ENCODE results near the gene HSD17B8.

Gene HSD17B8

DNA sequence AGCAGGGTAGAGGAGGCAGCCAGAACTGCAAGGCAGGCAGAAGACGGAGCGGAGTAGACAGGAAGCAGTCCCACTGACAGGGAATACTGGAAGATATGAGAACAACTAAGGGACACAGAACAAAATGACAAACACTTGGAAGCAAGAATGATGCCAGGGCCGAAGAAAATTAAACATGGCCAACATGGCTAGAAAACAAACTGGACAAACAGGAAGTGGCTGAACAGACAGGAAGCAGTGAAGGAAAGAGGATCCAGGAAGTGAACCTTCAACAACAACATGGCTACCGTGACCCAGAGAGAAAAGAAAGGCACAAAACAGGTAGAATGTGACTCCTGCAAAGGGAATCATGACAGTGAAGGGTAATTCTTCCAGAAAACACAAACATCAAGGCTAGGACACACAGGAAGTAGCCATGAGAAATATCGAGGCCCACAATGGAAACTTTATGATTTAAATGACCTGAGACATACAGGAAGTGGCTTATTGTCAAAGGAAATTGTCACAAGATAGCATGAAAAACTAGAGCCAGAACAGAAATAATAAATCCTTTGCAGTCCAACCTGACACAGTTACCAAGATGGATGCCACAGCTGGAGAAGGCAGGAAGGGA, 21.3 kb upstream of the HSD17B8 start:
- DNase-seq (ENCODE audit: low read depth, low spot score), result no peak

DNA sequence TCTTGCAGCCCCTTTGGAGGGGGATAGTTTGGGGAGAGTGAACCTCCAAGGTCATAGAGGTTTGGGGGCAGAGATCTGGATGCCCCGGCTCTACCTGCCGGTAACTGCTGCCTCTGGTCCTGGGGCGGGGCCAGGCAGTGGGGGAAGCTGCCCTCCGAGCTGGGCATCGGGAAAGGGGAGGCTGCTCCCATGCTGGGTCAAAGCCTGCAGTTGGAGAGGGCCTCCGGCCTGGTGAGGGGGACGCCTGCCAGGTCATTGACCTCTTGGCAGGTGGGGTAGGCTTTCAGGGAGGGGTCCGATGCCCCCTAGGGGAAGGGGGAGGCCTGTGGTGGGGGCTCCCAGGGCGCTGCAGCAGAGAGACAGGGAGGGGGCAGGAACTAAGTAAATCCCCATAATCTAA, 19.3 kb upstream of the HSD17B8 start:
- H3K27me3 ChIP-seq (ENCODE audit: control insufficient read depth, insufficient read depth, low read length), result no peaks in the 10 kb centered on the region
- no peaks in the 10 kb centered on the region for H3K36me3 ChIP-seq (ENCODE audit: control insufficient read depth, insufficient read depth, low read length)
- no peak for DNase-seq (ENCODE audit: low read depth, low spot score)
- H3K4me1 ChIP-seq (ENCODE audit: control insufficient read depth, insufficient read depth, low read length), result 0 out of 2 replicates have a peak, but pooled peaks cover 2% of the 10 kb centered on the region
- H3K27ac ChIP-seq (ENCODE audit: low read length), result no peak overlapping the region
- H3K4me3 ChIP-seq (ENCODE audit: low read length), result no peak overlapping the region
- no peaks in the 10 kb centered on the region for H3K9me3 ChIP-seq (ENCODE audit: control insufficient read depth, insufficient read depth, low read length)
- WGBS (ENCODE audit: insufficient coverage, insufficient read length), result no CpG with 5 or more reads among the region's 9 CpGs

More for the DNA sequence above, 21.3 kb upstream of the HSD17B8 start:
- Histone ChIP-seq H3K9me3 (ENCODE audit: control insufficient read depth, insufficient read depth, low read length) (no peaks in the 10 kb centered on the region), H3K27me3 (ENCODE audit: control insufficient read depth, insufficient read depth, low read length) (no peaks in the 10 kb centered on the region), H3K36me3 (ENCODE audit: control insufficient read depth, insufficient read depth, low read length) (no peaks in the 10 kb centered on the region), H3K4me1 (ENCODE audit: control insufficient read depth, insufficient read depth, low read length) (0 out of 2 replicates have a peak, but pooled peaks cover 2% of the 10 kb centered on the region), H3K27ac (ENCODE audit: low read length) (no peak overlapping the region), H3K4me3 (ENCODE audit: low read length) (no peak overlapping the region)
- no CpG with 5 or more reads among the region's 5 CpGs for WGBS (ENCODE audit: insufficient coverage, insufficient read length)

DNA sequence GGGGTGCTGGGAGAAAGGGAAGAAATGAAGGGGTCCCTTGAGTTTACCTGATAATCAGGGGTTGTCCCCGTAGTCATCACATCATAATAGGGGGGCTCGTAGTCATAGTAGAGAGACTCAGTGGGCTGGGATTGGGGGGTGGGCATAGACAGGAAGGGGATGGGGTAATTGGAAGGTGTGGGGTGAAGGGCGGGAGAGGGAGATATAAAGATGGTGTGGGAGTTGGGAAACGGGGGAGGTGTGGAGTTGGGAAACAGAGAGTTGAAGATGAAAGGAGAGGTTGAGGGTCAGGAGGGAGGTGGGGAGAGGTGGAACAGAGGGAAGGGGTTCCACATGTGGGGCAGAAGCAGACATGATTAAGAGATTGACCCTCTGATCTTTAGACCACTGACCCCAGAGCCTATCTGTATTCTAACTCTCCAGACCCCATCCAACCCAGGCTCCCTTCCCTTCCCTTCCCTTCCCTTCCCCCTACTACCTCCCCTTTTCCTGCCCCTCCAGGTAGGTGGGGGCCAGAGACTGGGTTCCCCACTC, 18.7 kb upstream of the HSD17B8 start:
- no peak for DNase-seq (ENCODE audit: low read depth, low spot score)
- Histone ChIP-seq H3K9me3 (ENCODE audit: control insufficient read depth, insufficient read depth, low read length) (no peaks in the 10 kb centered on the region), H3K27me3 (ENCODE audit: control insufficient read depth, insufficient read depth, low read length) (no peaks in the 10 kb centered on the region), H3K4me3 (ENCODE audit: low read length) (no peak overlapping the region), H3K4me1 (ENCODE audit: control insufficient read depth, insufficient read depth, low read length) (0 out of 2 replicates have a peak, but pooled peaks cover 2% of the 10 kb centered on the region), H3K36me3 (ENCODE audit: control insufficient read depth, insufficient read depth, low read length) (no peaks in the 10 kb centered on the region), H3K27ac (ENCODE audit: low read length) (no peak overlapping the region)
- WGBS (ENCODE audit: insufficient coverage, insufficient read length), result 100% methylated on average over 2 of the region's 4 CpGs

DNA sequence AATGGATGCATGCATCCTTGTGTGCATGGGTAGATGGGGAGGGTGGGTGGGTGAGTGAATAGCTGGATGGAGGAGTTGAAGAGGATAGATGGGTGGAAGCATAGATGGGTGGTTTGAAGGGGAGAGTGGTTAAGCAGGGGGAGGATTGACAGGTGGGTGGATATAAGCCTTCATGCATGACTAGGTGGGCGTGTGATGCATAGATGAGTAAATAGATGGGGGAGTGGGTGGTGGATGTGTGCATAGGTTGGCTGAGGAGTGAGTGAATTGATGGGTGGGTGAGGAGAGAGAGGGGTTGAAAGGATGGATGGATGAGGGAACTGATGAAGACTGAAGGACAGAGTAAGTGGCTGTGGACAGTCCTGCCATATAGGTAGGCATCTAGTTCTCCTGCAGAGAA, 16.6 kb upstream of the HSD17B8 start:
- Histone ChIP-seq H3K27me3 (ENCODE audit: control insufficient read depth, insufficient read depth, low read length) (peaks cover 2% of the 10 kb centered on the region; the same call in 1 of the 2 replicates), H3K9me3 (ENCODE audit: control insufficient read depth, insufficient read depth, low read length) (no peaks in the 10 kb centered on the region), H3K36me3 (ENCODE audit: control insufficient read depth, insufficient read depth, low read length) (no peaks in the 10 kb centered on the region), H3K4me1 (ENCODE audit: control insufficient read depth, insufficient read depth, low read length) (peaks cover 9% of the 10 kb centered on the region), H3K27ac (ENCODE audit: low read length) (no peak overlapping the region), H3K4me3 (ENCODE audit: low read length) (no peak overlapping the region)
- no peak for DNase-seq (ENCODE audit: low read depth, low spot score)
- WGBS (ENCODE audit: insufficient coverage, insufficient read length), result no CpG with 5 or more reads among the region's 1 CpG

DNA sequence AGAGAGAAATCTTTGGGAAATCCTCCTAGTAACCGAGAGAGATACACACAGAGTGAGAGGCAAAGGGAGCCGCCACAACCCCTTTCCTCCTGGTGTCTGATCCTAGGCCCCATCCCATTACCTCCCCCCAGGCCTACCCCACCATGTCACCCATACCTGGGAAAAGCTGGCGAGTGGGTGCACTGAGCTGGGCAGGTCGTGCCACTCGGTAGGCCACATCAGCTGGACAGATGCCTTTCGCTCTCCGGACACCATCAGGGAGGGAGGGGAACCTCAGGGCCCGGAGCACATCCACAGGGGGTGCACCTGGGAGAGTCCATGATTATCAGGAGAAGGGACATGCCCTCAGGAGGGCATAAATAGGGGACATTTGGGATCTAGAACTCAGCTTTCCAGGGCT, 15.3 kb upstream of the HSD17B8 start:
- no peak for DNase-seq (ENCODE audit: low read depth, low spot score)
- H3K27me3 ChIP-seq (ENCODE audit: control insufficient read depth, insufficient read depth, low read length), result peaks cover 2% of the 10 kb centered on the region; the same call in 1 of the 2 replicates

DNA sequence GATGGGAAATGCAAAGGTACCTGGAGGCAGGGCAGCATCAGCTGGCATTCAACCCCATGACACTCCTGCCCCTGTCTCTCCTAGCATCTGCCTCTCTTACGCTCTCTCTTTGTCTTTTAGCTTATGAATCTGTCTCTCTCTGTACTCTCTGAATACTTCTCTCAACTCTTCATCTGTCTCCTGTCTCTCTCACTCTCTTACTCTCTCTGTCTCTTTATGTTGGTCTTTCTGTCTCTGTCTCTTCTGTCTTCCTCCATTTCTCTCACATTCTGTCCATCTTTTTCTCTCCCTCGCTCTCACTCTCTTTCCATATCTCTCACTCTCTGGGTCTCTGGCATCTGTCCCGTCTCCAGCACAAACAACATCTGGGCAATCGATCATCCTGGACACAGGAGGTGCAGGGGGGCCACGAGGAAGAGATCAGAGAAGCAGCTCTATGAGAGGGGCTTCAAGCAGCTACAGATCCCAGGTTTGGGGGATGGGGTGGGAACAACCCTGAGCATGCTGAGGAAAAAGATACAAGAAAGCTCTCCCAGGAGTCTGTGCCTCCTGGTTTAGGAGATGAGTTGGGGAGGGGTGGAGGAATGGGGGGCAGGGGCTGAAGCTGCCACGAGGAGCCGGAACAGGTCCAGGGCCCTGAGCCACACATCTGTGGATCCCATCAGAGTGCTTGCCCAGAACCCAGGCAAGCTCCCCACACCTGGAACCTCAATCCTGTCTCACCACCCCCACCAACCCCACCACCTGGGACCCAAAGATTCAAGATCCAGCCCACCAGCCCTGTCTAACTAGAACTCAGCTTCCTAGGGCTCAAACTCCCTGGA, 14.6 kb upstream of the HSD17B8 start:
- WGBS (ENCODE audit: insufficient coverage, insufficient read length), result 100% methylated on average over 1 of the region's 7 CpGs

More for the DNA sequence above, 15.3 kb upstream of the HSD17B8 start:
- Histone ChIP-seq H3K4me3 (ENCODE audit: low read length) (no peak overlapping the region), H3K36me3 (ENCODE audit: control insufficient read depth, insufficient read depth, low read length) (no peaks in the 10 kb centered on the region), H3K27ac (ENCODE audit: low read length) (no peak overlapping the region), H3K9me3 (ENCODE audit: control insufficient read depth, insufficient read depth, low read length) (no peaks in the 10 kb centered on the region), H3K4me1 (ENCODE audit: control insufficient read depth, insufficient read depth, low read length) (peaks cover 9% of the 10 kb centered on the region)
- no CpG with 5 or more reads among the region's 8 CpGs for WGBS (ENCODE audit: insufficient coverage, insufficient read length)

DNA sequence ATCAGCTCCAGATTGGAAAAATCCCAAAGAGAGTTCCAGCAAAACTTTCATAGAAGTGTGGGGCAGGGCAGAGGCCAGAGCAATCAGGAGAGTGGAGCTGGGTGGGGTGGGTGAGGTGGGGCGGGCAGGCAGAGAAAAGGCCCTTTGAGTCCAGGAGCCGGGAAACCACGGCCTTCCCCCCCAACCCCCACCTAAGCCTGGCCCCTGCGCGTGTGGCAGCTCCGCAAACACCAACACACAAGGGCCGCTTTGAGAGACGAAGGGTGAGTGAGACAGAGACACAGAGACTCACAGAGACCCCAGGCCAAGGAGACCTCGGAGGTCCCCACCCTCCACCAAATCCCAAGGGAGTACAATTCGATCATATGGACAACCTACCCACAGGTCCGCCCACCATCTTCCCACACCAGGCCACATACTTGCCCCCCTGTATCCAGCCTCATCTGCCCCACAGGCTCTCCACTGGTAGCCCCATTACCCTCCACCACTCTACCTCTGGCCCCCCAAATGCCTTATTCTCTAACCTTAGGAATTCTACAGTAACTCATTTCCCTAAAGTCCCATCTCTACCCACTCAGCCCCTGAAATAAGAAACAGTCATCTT, 13.8 kb upstream of the HSD17B8 start:
- no CpG with 5 or more reads among the region's 11 CpGs for WGBS (ENCODE audit: insufficient coverage, insufficient read length)
- Histone ChIP-seq H3K36me3 (ENCODE audit: control insufficient read depth, insufficient read depth, low read length) (0 out of 2 replicates have a peak, but pooled peaks cover 2% of the 10 kb centered on the region), H3K27me3 (ENCODE audit: control insufficient read depth, insufficient read depth, low read length) (peaks cover 2% of the 10 kb centered on the region; the same call in 1 of the 2 replicates), H3K4me3 (ENCODE audit: low read length) (no peak overlapping the region), H3K27ac (ENCODE audit: low read length) (no peak overlapping the region), H3K9me3 (ENCODE audit: control insufficient read depth, insufficient read depth, low read length) (no peaks in the 10 kb centered on the region), H3K4me1 (ENCODE audit: control insufficient read depth, insufficient read depth, low read length) (peaks cover 8% of the 10 kb centered on the region)
- no peak for DNase-seq (ENCODE audit: low read depth, low spot score)

More for the DNA sequence above, 14.6 kb upstream of the HSD17B8 start:
- Histone ChIP-seq H3K27me3 (ENCODE audit: control insufficient read depth, insufficient read depth, low read length) (peaks cover 2% of the 10 kb centered on the region; the same call in 1 of the 2 replicates), H3K4me1 (ENCODE audit: control insufficient read depth, insufficient read depth, low read length) (peaks cover 9% of the 10 kb centered on the region), H3K9me3 (ENCODE audit: control insufficient read depth, insufficient read depth, low read length) (no peaks in the 10 kb centered on the region), H3K27ac (ENCODE audit: low read length) (no peak overlapping the region), H3K36me3 (ENCODE audit: control insufficient read depth, insufficient read depth, low read length) (no peaks in the 10 kb centered on the region), H3K4me3 (ENCODE audit: low read length) (no peak overlapping the region)
- no peak for DNase-seq (ENCODE audit: low read depth, low spot score)

DNA sequence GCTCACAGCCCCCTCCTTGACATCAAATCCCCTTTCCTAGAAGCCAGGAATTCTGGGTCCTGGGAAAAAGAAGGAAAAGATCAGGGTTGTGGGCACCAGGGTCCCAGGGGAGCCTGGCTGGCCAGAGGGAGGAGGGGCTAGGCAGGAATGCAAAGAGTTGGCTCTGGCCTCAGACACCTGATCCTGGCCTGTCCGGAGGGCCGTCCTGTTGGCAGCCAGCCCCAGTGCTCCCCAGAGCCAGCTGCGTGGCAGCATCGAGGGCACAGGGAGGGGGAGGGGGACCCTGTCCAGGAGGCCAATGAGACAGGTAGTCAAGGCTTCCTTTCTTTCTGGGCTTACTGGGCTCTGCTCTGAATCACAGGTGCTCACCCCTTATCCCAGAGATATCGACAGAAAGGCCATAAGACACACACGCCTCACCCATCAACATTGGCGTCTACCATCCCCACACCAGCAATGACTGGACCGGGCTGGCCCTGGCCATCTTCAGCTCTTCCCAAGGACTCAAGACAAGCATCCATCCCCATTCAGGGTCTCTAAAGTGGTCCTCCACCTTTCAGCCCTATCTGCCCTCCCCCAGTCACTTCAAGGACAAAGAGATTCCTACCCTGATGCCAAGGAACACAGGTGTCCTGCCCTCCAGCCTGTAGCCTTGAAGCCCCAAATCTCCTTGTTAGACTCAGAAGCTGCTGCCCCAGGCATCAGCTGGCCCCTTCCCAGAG, 12.9 kb upstream of the HSD17B8 start:
- WGBS (ENCODE audit: insufficient coverage, insufficient read length), result no CpG with 5 or more reads among the region's 8 CpGs
- H3K27me3 ChIP-seq (ENCODE audit: control insufficient read depth, insufficient read depth, low read length), result peaks cover 2% of the 10 kb centered on the region; the same call in 1 of the 2 replicates
- H3K4me3 ChIP-seq (ENCODE audit: low read length), result peak overlapping the region; percentile 24; the same call in 1 of the 2 replicates
- no peak overlapping the region for H3K27ac ChIP-seq (ENCODE audit: low read length)
- peaks cover 4% of the 10 kb centered on the region; the same call in 1 of the 2 replicates for H3K36me3 ChIP-seq (ENCODE audit: control insufficient read depth, insufficient read depth, low read length)
- H3K4me1 ChIP-seq (ENCODE audit: control insufficient read depth, insufficient read depth, low read length), result peaks cover 7% of the 10 kb centered on the region
- no peak for DNase-seq (ENCODE audit: low read depth, low spot score)
- H3K9me3 ChIP-seq (ENCODE audit: control insufficient read depth, insufficient read depth, low read length), result no peaks in the 10 kb centered on the region

DNA sequence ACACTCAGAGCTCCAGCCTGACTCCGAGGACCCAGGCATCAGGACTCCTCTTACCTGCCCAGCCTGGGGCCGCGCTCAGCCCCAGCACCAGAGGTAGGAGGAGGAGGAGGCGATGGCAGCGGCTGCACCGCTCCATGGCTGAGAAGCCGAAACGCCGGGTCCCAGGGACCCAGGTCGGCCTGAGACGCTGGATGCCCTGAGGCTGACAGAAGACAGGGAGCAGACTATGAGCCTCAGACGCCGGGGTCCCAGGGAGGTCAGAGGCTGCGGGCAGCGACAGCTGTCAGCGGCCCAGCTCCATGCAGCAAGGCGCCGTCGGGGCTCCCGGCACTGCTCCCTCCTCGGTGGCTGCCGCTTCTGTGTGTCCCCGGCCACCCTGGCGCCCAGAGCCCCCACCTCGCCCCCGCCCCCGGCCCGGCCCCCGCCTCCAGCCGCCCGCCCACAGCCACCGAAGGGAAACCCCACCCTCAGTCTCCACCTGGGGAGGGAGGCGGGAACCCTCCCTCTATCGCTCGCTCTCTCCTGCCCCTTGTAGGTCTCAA, 12.3 kb upstream of the HSD17B8 start, which contains the start of gene COL11A2:
TSS of gene COL11A2 (minus strand) at position 363 of the 542 bp plus-strand sequence. CDS start at position 136, 227 bp downstream.
- Histone ChIP-seq H3K36me3 (ENCODE audit: control insufficient read depth, insufficient read depth, low read length) (peaks cover 4% of the 10 kb centered on the region; the same call in 1 of the 2 replicates), H3K9me3 (ENCODE audit: control insufficient read depth, insufficient read depth, low read length) (no peaks in the 10 kb centered on the region), H3K27me3 (ENCODE audit: control insufficient read depth, insufficient read depth, low read length) (peaks cover 2% of the 10 kb centered on the region; the same call in 1 of the 2 replicates), H3K27ac (ENCODE audit: low read length) (no peak within 1 kb of the TSS), H3K4me1 (ENCODE audit: control insufficient read depth, insufficient read depth, low read length) (peaks cover 7% of the 10 kb centered on the region), H3K4me3 (ENCODE audit: low read length) (peak within 1 kb of the TSS; percentile 77; the same call in 1 of the 2 replicates)
- no peak for DNase-seq (ENCODE audit: low read depth, low spot score)
- no CpG with 5 or more reads among the region's 35 CpGs for WGBS (ENCODE audit: insufficient coverage, insufficient read length)

Data from iPS DF 6.9 (cell line).